ENCODE data around the gene BRD4. TPM values are rescaled to one million over a fixed set of nuclear protein-coding genes. Genes with fewer than 3 reads are reported as not detected.

The BRD4 gene
- 100 to 1,000 TPM in 1 of 2 experiments, 10 to 100 TPM in 1; 94.5 to 103 TPM for total RNA-seq

GRCh38 chr19:15332311-15332996, at the start of gene BRD4:
BRD4 (minus strand) TSS chr19:15332539; CDS start chr19:15273099, 59,440 bp downstream.
- Mint-ChIP-seq H3K4me1 (ENCODE audit: low read depth) (peaks cover 44% of the 10 kb centered on the region), H3K27me3 (no peaks in the 10 kb centered on the region), H3K4me3 (peak within 1 kb of the TSS; percentile 97), H3K9me3 (no peaks in the 10 kb centered on the region), H3K36me3 (peaks cover 16% of the 10 kb centered on the region), H3K27ac (peak within 1 kb of the TSS; percentile 94)
- DNase-seq = peak; percentile 83
- ChIA-PET POLR2A (interaction anchor here (1.1 to 4.9 kb wide), 8 partner anchors 15 to 131 kb away, joined by 3 to 23 read pairs (median 16); partner anchors contain the start of genes AKAP8 and AKAP8L), CTCF (interaction anchor here (0.6 to 1.3 kb wide), 4 partner anchors 39 to 223 kb away, joined by 3 read pairs; no protein-coding TSS in a partner anchor)
- intact Hi-C loops (cut with micrococcal nuclease) = no loop called here

- Mint-ChIP-seq H3K9me3 (no peaks in the 10 kb centered on the region), H3K4me3 (no peak overlapping the region), H3K27ac (no peak overlapping the region), H3K4me1 (ENCODE audit: low read depth) (peaks cover 32% of the 10 kb centered on the region), H3K27me3 (peaks cover 2% of the 10 kb centered on the region), H3K36me3 (peaks cover 6% of the 10 kb centered on the region)
- intact Hi-C loops (cut with micrococcal nuclease) = loop anchor here (2.0 kb wide), 1 partner anchor 455 kb away; no protein-coding TSS in a partner anchor
- CTCF ChIA-PET = interaction anchor here (2.7 kb wide), 1 partner anchor 37 kb away, joined by 8 read pairs; the partner anchor contains the start of gene AKAP8L
- POLR2A ChIA-PET = no interaction called here
- no peak for DNase-seq
Observed at GRCh38 chr19:15381864-15382263, 49.5 kb upstream of the BRD4 start.

GRCh38 chr19:15381429-15381828, 49.1 kb upstream of the BRD4 start:
- CTCF ChIA-PET = no interaction called here
- peaks cover 6% of the 10 kb centered on the region for H3K36me3 Mint-ChIP-seq
- H3K4me3 Mint-ChIP-seq = no peak overlapping the region

GRCh38 chr19:15379999-15380647, 47.8 kb upstream of the BRD4 start:
- H3K27me3 Mint-ChIP-seq = peaks cover 2% of the 10 kb centered on the region
- H3K36me3 Mint-ChIP-seq = peaks cover 6% of the 10 kb centered on the region
- ChIA-PET POLR2A (interaction anchor here (0.7 to 3.6 kb wide), 14 partner anchors 18 to 175 kb away, joined by 3 to 51 read pairs (median 5); partner anchors contain the start of genes AKAP8L and BRD4), CTCF (interaction anchor here (0.7 to 6.0 kb wide), 12 partner anchors 12 to 805 kb away, joined by 3 to 57 read pairs (median 4); partner anchors contain the start of genes AKAP8L and FAM32A)
- intact Hi-C loops (cut with micrococcal nuclease) = loop anchor here (1.0 to 5.0 kb wide), 5 partner anchors 39 to 457 kb away; a partner anchor contains a TSS
- H3K4me3 Mint-ChIP-seq = peak overlapping the region; percentile 95
- peaks cover 40% of the 10 kb centered on the region for H3K4me1 Mint-ChIP-seq (ENCODE audit: low read depth)
- peak overlapping the region; percentile 96 for H3K27ac Mint-ChIP-seq
- DNase-seq = peak; percentile 67
- H3K9me3 Mint-ChIP-seq = no peaks in the 10 kb centered on the region

More at GRCh38 chr19:15381429-15381828, 49.1 kb upstream of the BRD4 start:
- peaks cover 2% of the 10 kb centered on the region for H3K27me3 Mint-ChIP-seq
- H3K27ac Mint-ChIP-seq = no peak overlapping the region
- DNase-seq = no peak
- peaks cover 36% of the 10 kb centered on the region for H3K4me1 Mint-ChIP-seq (ENCODE audit: low read depth)
- POLR2A ChIA-PET = no interaction called here
- H3K9me3 Mint-ChIP-seq = no peaks in the 10 kb centered on the region
- intact Hi-C loops (cut with micrococcal nuclease) = loop anchor here (2.0 kb wide), 1 partner anchor 455 kb away; no protein-coding TSS in a partner anchor

- peaks cover 6% of the 10 kb centered on the region for H3K36me3 Mint-ChIP-seq
- DNase-seq = peak; percentile 99
- H3K9me3 Mint-ChIP-seq = no peaks in the 10 kb centered on the region
- intact Hi-C loops (cut with micrococcal nuclease) = loop anchor here (1.0 to 5.0 kb wide), 4 partner anchors 40 to 254 kb away; a partner anchor contains a TSS
- H3K27me3 Mint-ChIP-seq = peaks cover 2% of the 10 kb centered on the region
- peak within 1 kb of the TSS; percentile 95 for H3K4me3 Mint-ChIP-seq
- H3K4me1 Mint-ChIP-seq (ENCODE audit: low read depth) = peaks cover 42% of the 10 kb centered on the region
- CTCF ChIA-PET = interaction anchor here (0.8 to 6.0 kb wide), 16 partner anchors 39 to 287 kb away, joined by 3 to 57 read pairs (median 4); partner anchors contain the start of gene AKAP8L
- peak within 1 kb of the TSS; percentile 96 for H3K27ac Mint-ChIP-seq
- POLR2A ChIA-PET = interaction anchor here (0.5 to 3.6 kb wide), 26 partner anchors 18 to 180 kb away, joined by 3 to 51 read pairs (median 4); partner anchors contain the start of genes AKAP8L and BRD4
Observed at GRCh38 chr19:15379083-15379998, 47.0 kb upstream of the BRD4 start, which contains the start of gene AKAP8. AKAP8 (minus strand) TSS chr19:15379787; CDS start chr19:15379731, 56 bp downstream.

GRCh38 chr19:15378534-15379082, 46.3 kb upstream of the BRD4 start:
- H3K4me1 Mint-ChIP-seq (ENCODE audit: low read depth) = peaks cover 42% of the 10 kb centered on the region
- POLR2A ChIA-PET = interaction anchor here (0.5 to 3.6 kb wide), 19 partner anchors 17 to 177 kb away, joined by 3 to 51 read pairs (median 3); partner anchors contain the start of genes AKAP8L and BRD4
- intact Hi-C loops (cut with micrococcal nuclease) = loop anchor here (1.0 to 5.0 kb wide), 5 partner anchors 41 to 253 kb away; a partner anchor contains a TSS
- H3K27ac Mint-ChIP-seq = peak overlapping the region; percentile 96
- CTCF ChIA-PET = interaction anchor here (0.7 to 6.0 kb wide), 16 partner anchors 20 to 287 kb away, joined by 3 to 57 read pairs (median 4); partner anchors contain the start of gene AKAP8L
- peaks cover 6% of the 10 kb centered on the region for H3K36me3 Mint-ChIP-seq
- peak; percentile 68 for DNase-seq
- H3K4me3 Mint-ChIP-seq = peak overlapping the region; percentile 95
- peaks cover 2% of the 10 kb centered on the region for H3K27me3 Mint-ChIP-seq
- no peaks in the 10 kb centered on the region for H3K9me3 Mint-ChIP-seq

- H3K9me3 Mint-ChIP-seq = no peaks in the 10 kb centered on the region
- peaks cover 32% of the 10 kb centered on the region for H3K4me1 Mint-ChIP-seq (ENCODE audit: low read depth)
- POLR2A ChIA-PET = no interaction called here
- DNase-seq = no peak
- H3K4me3 Mint-ChIP-seq = no peak overlapping the region
- peaks cover 18% of the 10 kb centered on the region for H3K36me3 Mint-ChIP-seq
- CTCF ChIA-PET = interaction anchor here (1.1 to 6.0 kb wide), 3 partner anchors 43 to 143 kb away, joined by 3 to 57 read pairs (median 5); partner anchors contain the start of gene AKAP8L
- H3K27me3 Mint-ChIP-seq = peaks cover 2% of the 10 kb centered on the region
- intact Hi-C loops (cut with micrococcal nuclease) = loop anchor here (5.0 kb wide), 1 partner anchor 113 kb away; no protein-coding TSS in a partner anchor
- no peak overlapping the region for H3K27ac Mint-ChIP-seq
Observed at GRCh38 chr19:15374796-15375440, 42.6 kb upstream of the BRD4 start.

GRCh38 chr19:15374105-15374651, 41.8 kb upstream of the BRD4 start:
- H3K36me3 Mint-ChIP-seq = peaks cover 16% of the 10 kb centered on the region
- CTCF ChIA-PET = interaction anchor here (1.1 kb wide), 1 partner anchor 45 kb away, joined by 5 read pairs; the partner anchor contains the start of gene AKAP8L
- H3K27ac Mint-ChIP-seq = no peak overlapping the region
- intact Hi-C loops (cut with micrococcal nuclease) = no loop called here
- no peak for DNase-seq
- peaks cover 32% of the 10 kb centered on the region for H3K4me1 Mint-ChIP-seq (ENCODE audit: low read depth)
- POLR2A ChIA-PET = no interaction called here
- no peaks in the 10 kb centered on the region for H3K27me3 Mint-ChIP-seq
- no peak overlapping the region for H3K4me3 Mint-ChIP-seq
- H3K9me3 Mint-ChIP-seq = no peaks in the 10 kb centered on the region

- no peak overlapping the region for H3K27ac Mint-ChIP-seq
- no peak for DNase-seq
- H3K4me3 Mint-ChIP-seq = no peak overlapping the region
- ChIA-PET POLR2A (no interaction called here), CTCF (interaction anchor here (1.1 to 1.4 kb wide), 2 partner anchors 45 to 46 kb away, joined by 3 to 5 read pairs; partner anchors contain the start of gene AKAP8L)
- H3K27me3 Mint-ChIP-seq = no peaks in the 10 kb centered on the region
- no peaks in the 10 kb centered on the region for H3K9me3 Mint-ChIP-seq
- H3K4me1 Mint-ChIP-seq (ENCODE audit: low read depth) = peaks cover 32% of the 10 kb centered on the region
- intact Hi-C loops (cut with micrococcal nuclease) = no loop called here
- H3K36me3 Mint-ChIP-seq = peaks cover 18% of the 10 kb centered on the region
Observed at GRCh38 chr19:15373644-15374043, 41.3 kb upstream of the BRD4 start.

GRCh38 chr19:15372891-15373301, 40.6 kb upstream of the BRD4 start:
- no peak for DNase-seq
- intact Hi-C loops (cut with micrococcal nuclease) = no loop called here
- Mint-ChIP-seq H3K4me3 (no peak overlapping the region), H3K4me1 (ENCODE audit: low read depth) (peaks cover 27% of the 10 kb centered on the region), H3K36me3 (peaks cover 22% of the 10 kb centered on the region), H3K9me3 (no peaks in the 10 kb centered on the region), H3K27me3 (no peaks in the 10 kb centered on the region), H3K27ac (no peak overlapping the region)
- ChIA-PET CTCF (interaction anchor here (1.4 kb wide), 1 partner anchor 46 kb away, joined by 3 read pairs; no protein-coding TSS in a partner anchor), POLR2A (no interaction called here)

All from activated CD4-positive, alpha-beta memory T cell treated with anti-CD3 and anti-CD28 coated beads for 36 hours (primary cell).